HEK293 (cell line): ENCODE data around the gene FBH1.
A peak's percentile ranks its signal among the peaks of the same experiment; 100 is the strongest.

Experiments
- BCL11A ChIP-seq: fragments of 450-650 bp; formaldehyde crosslinking; IDR thresholded peaks from 2 replicates; pipeline ENCODE4 v1.5.1; 2016; ENCODE audit warnings: low read depth, missing biosample characterization, missing genetic modification characterization
- FEZF1 ChIP-seq: fragments of 450-650 bp; formaldehyde crosslinking; IDR thresholded peaks from 2 replicates; pipeline ENCODE4 v1.5.1; 2016; ENCODE audit warnings: missing biosample characterization, missing genetic modification characterization
- GLI2 ChIP-seq: fragments of 450-650 bp; formaldehyde crosslinking; IDR thresholded peaks from 2 replicates; pipeline ENCODE4; 2017; ENCODE audit warnings: missing biosample characterization, missing genetic modification characterization, low read depth, borderline replicate concordance
- HOXD13 ChIP-seq: sonication (generic); formaldehyde crosslinking; IDR thresholded peaks from 2 replicates; pipeline ENCODE4 v1.8.0; 2022; ENCODE audit warnings: missing genetic modification reagents, borderline replicate concordance
- KLF8 ChIP-seq: fragments of 450-650 bp; formaldehyde crosslinking; IDR thresholded peaks from 2 replicates; pipeline ENCODE4 v1.5.1; 2016; ENCODE audit warnings: missing biosample characterization, missing genetic modification characterization
- MYNN ChIP-seq: fragments of 450-650 bp; formaldehyde crosslinking; IDR thresholded peaks from 2 replicates; pipeline ENCODE4 v1.5.1; 2016; ENCODE audit warnings: missing biosample characterization, missing genetic modification characterization, borderline replicate concordance
- RBAK ChIP-seq: fragments of 450-650 bp; formaldehyde crosslinking; IDR thresholded peaks from 2 replicates; pipeline ENCODE4 v1.5.1; 2016; ENCODE audit warnings: missing biosample characterization, missing genetic modification characterization
- SP2 ChIP-seq: fragments of 450-650 bp; formaldehyde crosslinking; IDR thresholded peaks from 2 replicates; pipeline ENCODE4 v1.5.1; 2016; ENCODE audit warnings: missing biosample characterization, missing genetic modification characterization
- SP7 ChIP-seq: fragments of 450-650 bp; formaldehyde crosslinking; IDR thresholded peaks from 2 replicates; pipeline ENCODE4 v1.5.1; 2016; ENCODE audit warnings: missing biosample characterization, missing genetic modification characterization
- ZBTB17 ChIP-seq: fragments of 450-650 bp; formaldehyde crosslinking; IDR thresholded peaks from 2 replicates; pipeline ENCODE4 v1.5.1; 2016; ENCODE audit warnings: missing biosample characterization, missing genetic modification characterization
- ZBTB20 ChIP-seq: fragments of 450-650 bp; formaldehyde crosslinking; IDR thresholded peaks from 2 replicates; pipeline ENCODE4 v1.5.1; 2016; ENCODE audit warnings: missing biosample characterization, missing genetic modification characterization
- ZBTB48 ChIP-seq: fragments of 450-650 bp; formaldehyde crosslinking; IDR thresholded peaks from 2 replicates; pipeline ENCODE4 v1.5.1; 2016; ENCODE audit warnings: missing biosample characterization, missing genetic modification characterization
- ZEB2 ChIP-seq: fragments of 450-650 bp; formaldehyde crosslinking; IDR thresholded peaks from 2 replicates; pipeline ENCODE4 v1.5.1; 2016; ENCODE audit warnings: missing biosample characterization, missing genetic modification characterization
- ZFP41 ChIP-seq: fragments of 450-650 bp; formaldehyde crosslinking; IDR thresholded peaks from 2 replicates; pipeline ENCODE4 v1.5.1; 2016; ENCODE audit warnings: missing biosample characterization, missing genetic modification characterization, borderline replicate concordance
- ZFP69B ChIP-seq: fragments of 450-650 bp; formaldehyde crosslinking; IDR thresholded peaks from 2 replicates; pipeline ENCODE4 v1.5.1; 2016; ENCODE audit warnings: missing biosample characterization, missing genetic modification characterization
- ZNF157 ChIP-seq: fragments of 450-650 bp; formaldehyde crosslinking; IDR thresholded peaks from 2 replicates; pipeline ENCODE4 v1.5.1; 2016; ENCODE audit warnings: missing biosample characterization, missing genetic modification characterization
- ZNF16 ChIP-seq: fragments of 450-650 bp; formaldehyde crosslinking; IDR thresholded peaks from 2 replicates; pipeline ENCODE4 v1.5.1; 2016; ENCODE audit warnings: low read depth, missing biosample characterization, missing genetic modification characterization
- ZNF175 ChIP-seq: fragments of 450-650 bp; formaldehyde crosslinking; IDR thresholded peaks from 2 replicates; pipeline ENCODE4 v1.5.1; 2016; ENCODE audit warnings: missing biosample characterization, missing genetic modification characterization
- ZNF221 ChIP-seq: fragments of 450-650 bp; formaldehyde crosslinking; IDR thresholded peaks from 2 replicates; pipeline ENCODE4 v1.5.1; 2017; ENCODE audit warnings: missing biosample characterization, missing genetic modification characterization, borderline replicate concordance
- ZNF266 ChIP-seq: fragments of 450-650 bp; formaldehyde crosslinking; IDR thresholded peaks from 2 replicates; pipeline ENCODE4 v1.5.1; 2016; ENCODE audit warnings: missing biosample characterization, missing genetic modification characterization, low read depth
- ZNF324 ChIP-seq: fragments of 450-650 bp; formaldehyde crosslinking; IDR thresholded peaks from 2 replicates; pipeline ENCODE4 v1.5.1; 2016; ENCODE audit warnings: missing biosample characterization, missing genetic modification characterization
- ZNF404 ChIP-seq: fragments of 450-650 bp; formaldehyde crosslinking; IDR thresholded peaks from 2 replicates; pipeline ENCODE4 v1.5.1; 2017; ENCODE audit warnings: missing biosample characterization, missing genetic modification characterization
- ZNF423 ChIP-seq: fragments of 450-650 bp; formaldehyde crosslinking; IDR thresholded peaks from 2 replicates; pipeline ENCODE4 v1.5.1; 2016; ENCODE audit warnings: missing biosample characterization, missing genetic modification characterization
- ZNF510 ChIP-seq: fragments of 450-650 bp; formaldehyde crosslinking; IDR thresholded peaks from 2 replicates; pipeline ENCODE4 v1.5.1; 2018; ENCODE audit warnings: mild to moderate bottlenecking, missing genetic modification characterization, missing biosample characterization; ENCODE audit not compliant: insufficient replicate concordance
- ZNF529 ChIP-seq: fragments of 450-650 bp; formaldehyde crosslinking; IDR thresholded peaks from 2 replicates; pipeline ENCODE4 v1.5.1; 2017; ENCODE audit warnings: missing genetic modification characterization, missing biosample characterization; ENCODE audit not compliant: insufficient replicate concordance
- ZNF548 ChIP-seq: fragments of 450-650 bp; formaldehyde crosslinking; IDR thresholded peaks from 2 replicates; pipeline ENCODE4 v1.5.1; 2016; ENCODE audit warnings: missing biosample characterization, missing genetic modification characterization
- ZNF555 ChIP-seq: fragments of 450-650 bp; formaldehyde crosslinking; conservative IDR thresholded peaks from 2 replicates; pipeline ENCODE4 v1.5.1; 2017; ENCODE audit warnings: missing biosample characterization, mild to moderate bottlenecking, missing genetic modification characterization, inconsistent platforms
- ZNF558 ChIP-seq: fragments of 450-650 bp; formaldehyde crosslinking; IDR thresholded peaks from 2 replicates; pipeline ENCODE4 v1.5.1; 2016; ENCODE audit warnings: missing biosample characterization, missing genetic modification characterization
- ZNF626 ChIP-seq: fragments of 450-650 bp; sonication (Bioruptor Pico); formaldehyde crosslinking; IDR thresholded peaks from 2 replicates; pipeline ENCODE4 v1.5.1; 2018; ENCODE audit warnings: missing biosample characterization, missing genetic modification characterization, inconsistent platforms
- ZNF660 ChIP-seq: fragments of 450-650 bp; IDR thresholded peaks from 2 replicates; pipeline ENCODE4 v1.5.1; 2018; ENCODE audit warnings: missing biosample characterization, mild to moderate bottlenecking, missing genetic modification characterization
- ZNF768 ChIP-seq: fragments of 450-650 bp; formaldehyde crosslinking; IDR thresholded peaks from 2 replicates; pipeline ENCODE4 v1.5.1; 2018; ENCODE audit warnings: missing biosample characterization, mild to moderate bottlenecking, missing genetic modification characterization
- ZNF776 ChIP-seq: fragments of 450-650 bp; formaldehyde crosslinking; IDR thresholded peaks from 2 replicates; pipeline ENCODE4 v1.5.0; 2017; ENCODE audit warnings: missing biosample characterization, missing genetic modification characterization, borderline replicate concordance
- TF ChIP-seq, protein P1 (sequence below): IDR thresholded peaks from 2 replicates; pipeline ENCODE4 v1.6.1; 2011; ENCODE audit warnings: mild to moderate bottlenecking, low read depth, low read length, borderline replicate concordance
- TF ChIP-seq, protein P2 (sequence below): fragments of 450-650 bp; formaldehyde crosslinking; IDR thresholded peaks from 2 replicates; pipeline ENCODE4 v1.5.1; 2016; ENCODE audit warnings: missing biosample characterization, missing genetic modification characterization
- TF ChIP-seq, protein P3 (sequence below): fragments of 450-650 bp; formaldehyde crosslinking; IDR thresholded peaks from 2 replicates; pipeline ENCODE4 v1.5.1; 2016; ENCODE audit warnings: missing biosample characterization, missing genetic modification characterization

FBH1 gene

DNA sequence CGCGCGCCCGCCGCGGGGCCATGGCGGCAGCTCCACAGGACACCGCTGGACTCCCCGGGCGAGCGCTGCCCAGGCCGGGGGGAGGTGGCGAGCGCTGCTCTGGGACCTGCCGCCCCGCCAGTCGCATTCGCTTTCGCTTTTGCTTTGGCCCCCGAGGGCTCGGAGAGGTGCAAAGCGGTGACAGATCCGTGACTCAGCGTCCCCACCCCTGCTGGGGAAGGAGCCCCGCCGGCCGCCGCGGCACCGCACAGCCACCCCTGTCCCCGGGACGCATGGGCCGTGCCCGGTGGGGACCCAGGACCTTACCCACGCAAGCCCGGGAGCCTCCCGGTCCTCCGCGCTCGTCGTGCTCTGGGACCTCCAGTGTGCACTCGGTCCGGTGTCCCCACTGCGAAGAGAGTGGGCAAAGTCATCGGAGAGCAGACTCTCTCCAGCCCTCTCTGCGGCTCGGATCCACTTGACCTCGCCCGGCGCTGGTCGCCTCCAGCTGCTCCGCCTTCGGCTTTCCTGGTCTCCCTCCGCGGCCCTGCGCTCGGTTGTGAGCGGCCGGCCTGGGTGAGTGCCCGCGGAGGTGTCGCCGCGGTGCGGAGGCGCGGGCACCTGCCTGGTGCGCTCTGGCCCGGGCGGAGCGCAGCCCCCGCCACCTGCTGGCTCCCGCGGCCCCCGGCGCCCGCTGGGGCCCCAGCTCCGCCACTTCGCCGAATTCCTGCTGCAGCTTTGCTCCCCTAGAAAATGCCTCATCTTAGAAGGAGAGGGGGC, 87.6 kb downstream of the FBH1 start, which contains the start of gene IL15RA (continued):
- TF ChIP-seq, protein P1, sequence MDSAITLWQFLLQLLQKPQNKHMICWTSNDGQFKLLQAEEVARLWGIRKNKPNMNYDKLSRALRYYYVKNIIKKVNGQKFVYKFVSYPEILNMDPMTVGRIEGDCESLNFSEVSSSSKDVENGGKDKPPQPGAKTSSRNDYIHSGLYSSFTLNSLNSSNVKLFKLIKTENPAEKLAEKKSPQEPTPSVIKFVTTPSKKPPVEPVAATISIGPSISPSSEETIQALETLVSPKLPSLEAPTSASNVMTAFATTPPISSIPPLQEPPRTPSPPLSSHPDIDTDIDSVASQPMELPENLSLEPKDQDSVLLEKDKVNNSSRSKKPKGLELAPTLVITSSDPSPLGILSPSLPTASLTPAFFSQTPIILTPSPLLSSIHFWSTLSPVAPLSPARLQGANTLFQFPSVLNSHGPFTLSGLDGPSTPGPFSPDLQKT, result no peak
- TF ChIP-seq ZEB2 (tag by site-specific recombination) (peak; percentile 94), GLI2 (no peak), ZFP69B (peak; percentile 61; the same call in 1 of the 2 replicates), HOXD13 (CRISPR knock-in tag) (no peak), ZNF175 (tag by site-specific recombination) (no peak), ZNF660 (tag by site-specific recombination) (0 out of 2 replicates have a peak, but pooled peaks have one; percentile 39), ZNF626 (tag by site-specific recombination) (no peak), ZNF423 (tag by site-specific recombination) (peak; percentile 72; the same call in 1 of the 2 replicates), BCL11A (tag by site-specific recombination) (peak; percentile 73), SP7 (tag by site-specific recombination) (peak; percentile 55), ZNF510 (no peak), ZNF558 (tag by site-specific recombination) (no peak), SP2 (tag by site-specific recombination) (no peak), ZNF555 (tag by site-specific recombination) (no peak), ZFP41 (no peak), FEZF1 (no peak), ZBTB48 (peak; percentile 71), ZNF157 (tag by site-specific recombination) (no peak), ZNF548 (tag by site-specific recombination) (no peak), ZNF266 (tag by site-specific recombination) (no peak), KLF8 (tag by site-specific recombination) (peak; percentile 75; the same call in 1 of the 2 replicates), MYNN (tag by site-specific recombination) (no peak), ZNF529 (tag by site-specific recombination) (no peak), ZNF16 (tag by site-specific recombination) (no peak), ZNF221 (tag by site-specific recombination) (no peak), ZNF768 (tag by site-specific recombination) (no peak), RBAK (tag by site-specific recombination) (no peak), ZNF776 (tag by site-specific recombination) (no peak), ZBTB17 (tag by site-specific recombination) (peak; percentile 96), ZBTB20 (tag by site-specific recombination) (peak; percentile 98), ZNF324 (tag by site-specific recombination) (peak; percentile 64; the same call in 1 of the 2 replicates), ZNF404 (tag by site-specific recombination) (no peak)
- TF ChIP-seq, protein P2, sequence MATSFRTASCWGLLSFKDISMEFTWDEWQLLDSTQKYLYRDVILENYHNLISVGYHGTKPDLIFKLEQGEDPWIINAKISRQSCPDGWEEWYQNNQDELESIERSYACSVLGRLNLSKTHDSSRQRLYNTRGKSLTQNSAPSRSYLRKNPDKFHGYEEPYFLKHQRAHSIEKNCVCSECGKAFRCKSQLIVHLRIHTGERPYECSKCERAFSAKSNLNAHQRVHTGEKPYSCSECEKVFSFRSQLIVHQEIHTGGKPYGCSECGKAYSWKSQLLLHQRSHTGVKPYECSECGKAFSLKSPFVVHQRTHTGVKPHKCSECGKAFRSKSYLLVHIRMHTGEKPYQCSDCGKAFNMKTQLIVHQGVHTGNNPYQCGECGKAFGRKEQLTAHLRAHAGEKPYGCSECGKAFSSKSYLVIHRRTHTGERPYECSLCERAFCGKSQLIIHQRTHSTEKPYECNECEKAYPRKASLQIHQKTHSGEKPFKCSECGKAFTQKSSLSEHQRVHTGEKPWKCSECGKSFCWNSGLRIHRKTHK, result no peak
- TF ChIP-seq, protein P3, sequence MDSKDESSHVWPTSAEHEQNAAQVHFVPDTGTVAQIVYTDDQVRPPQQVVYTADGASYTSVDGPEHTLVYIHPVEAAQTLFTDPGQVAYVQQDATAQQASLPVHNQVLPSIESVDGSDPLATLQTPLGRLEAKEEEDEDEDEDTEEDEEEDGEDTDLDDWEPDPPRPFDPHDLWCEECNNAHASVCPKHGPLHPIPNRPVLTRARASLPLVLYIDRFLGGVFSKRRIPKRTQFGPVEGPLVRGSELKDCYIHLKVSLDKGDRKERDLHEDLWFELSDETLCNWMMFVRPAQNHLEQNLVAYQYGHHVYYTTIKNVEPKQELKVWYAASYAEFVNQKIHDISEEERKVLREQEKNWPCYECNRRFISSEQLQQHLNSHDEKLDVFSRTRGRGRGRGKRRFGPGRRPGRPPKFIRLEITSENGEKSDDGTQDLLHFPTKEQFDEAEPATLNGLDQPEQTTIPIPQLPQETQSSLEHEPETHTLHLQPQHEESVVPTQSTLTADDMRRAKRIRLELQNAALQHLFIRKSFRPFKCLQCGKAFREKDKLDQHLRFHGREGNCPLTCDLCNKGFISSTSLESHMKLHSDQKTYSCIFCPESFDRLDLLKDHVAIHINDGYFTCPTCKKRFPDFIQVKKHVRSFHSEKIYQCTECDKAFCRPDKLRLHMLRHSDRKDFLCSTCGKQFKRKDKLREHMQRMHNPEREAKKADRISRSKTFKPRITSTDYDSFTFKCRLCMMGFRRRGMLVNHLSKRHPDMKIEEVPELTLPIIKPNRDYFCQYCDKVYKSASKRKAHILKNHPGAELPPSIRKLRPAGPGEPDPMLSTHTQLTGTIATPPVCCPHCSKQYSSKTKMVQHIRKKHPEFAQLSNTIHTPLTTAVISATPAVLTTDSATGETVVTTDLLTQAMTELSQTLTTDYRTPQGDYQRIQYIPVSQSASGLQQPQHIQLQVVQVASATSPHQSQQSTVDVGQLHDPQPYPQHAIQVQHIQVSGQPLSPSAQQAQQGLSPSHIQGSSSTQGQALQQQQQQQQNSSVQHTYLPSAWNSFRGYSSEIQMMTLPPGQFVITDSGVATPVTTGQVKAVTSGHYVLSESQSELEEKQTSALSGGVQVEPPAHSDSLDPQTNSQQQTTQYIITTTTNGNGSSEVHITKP, result peak; percentile 97
